SK-N-MC (cell line): ENCODE measurements around the gene APELA.
A peak's percentile ranks its signal among the peaks of the same experiment; 100 is the strongest.

Source experiments
- EZH2 ChIP-seq: fragments of 200-600 bp; sonication (generic); IDR thresholded peaks from one replicate; pipeline ENCODE4 v1.6.1; 2017; ENCODE audit warnings: antibody characterized with exemption
- POLR2AphosphoS5 ChIP-seq: IDR thresholded peaks from 2 replicates; pipeline ENCODE4 v1.6.1; 2012; ENCODE audit warnings: mild to moderate bottlenecking, low read depth, low read length, borderline replicate concordance

GRCh38 chr4:164876700-164877324 lies at the start of gene APELA:
- no peak for TF ChIP-seq EZH2
- peak; percentile 72 for TF ChIP-seq POLR2AphosphoS5
